ENCODE results near the gene ELFN1.

Gene ELFN1

GRCh38 chr7:1675036-1675671, 5.1 kb downstream of the ELFN1 start:
- DNase-seq (ENCODE audit: extremely low read depth, low read depth), result no peak
- TF ChIP-seq CTCF (IDR thresholded peaks at IDR 0.05; ENCODE audit: low read depth, low read length), result no peak

- TF ChIP-seq CTCF (IDR thresholded peaks at IDR 0.05; ENCODE audit: low read depth, low read length), result no peak
- no peak for DNase-seq (ENCODE audit: extremely low read depth, low read depth)
Measured at GRCh38 chr7:1675673-1676549, 5.8 kb downstream of the ELFN1 start.

- no peak for DNase-seq (ENCODE audit: extremely low read depth, low read depth)
- TF ChIP-seq CTCF (IDR thresholded peaks at IDR 0.05; ENCODE audit: low read depth, low read length), result no peak
Measured at GRCh38 chr7:1676550-1677078, 6.5 kb downstream of the ELFN1 start.

- TF ChIP-seq CTCF (IDR thresholded peaks at IDR 0.05; ENCODE audit: low read depth, low read length), result no peak
- no peak for DNase-seq (ENCODE audit: extremely low read depth, low read depth)
Measured at GRCh38 chr7:1677206-1678080, 7.4 kb downstream of the ELFN1 start.

GRCh38 chr7:1678081-1678543, 8.0 kb downstream of the ELFN1 start:
- no peak for TF ChIP-seq CTCF (IDR thresholded peaks at IDR 0.05; ENCODE audit: low read depth, low read length)
- no peak for DNase-seq (ENCODE audit: extremely low read depth, low read depth)

- DNase-seq (ENCODE audit: extremely low read depth, low read depth), result no peak
- TF ChIP-seq CTCF (IDR thresholded peaks at IDR 0.05; ENCODE audit: low read depth, low read length), result no peak
Measured at GRCh38 chr7:1678571-1679325, 8.7 kb downstream of the ELFN1 start.

Data from AG09319 (cell line).